ENCODE data around the gene WDHD1.
"Not testable (repeated sequence)": the region's sequence is repeated elsewhere in the genome, so short reads cannot be mapped to it uniquely, and the experiment has no call there.

WDHD1 gene

GRCh38 chr14:55045087-55045486 lies 18.2 kb upstream of the WDHD1 start:
- no peak for DNase-seq

- no peak for DNase-seq
Measured at GRCh38 chr14:55043528-55043927, 16.6 kb upstream of the WDHD1 start.

- DNase-seq: no peak
Measured at GRCh38 chr14:55038708-55039107, 11.8 kb upstream of the WDHD1 start.

- DNase-seq: not testable (repeated sequence)
Measured at GRCh38 chr14:55037995-55038394, 11.1 kb upstream of the WDHD1 start.

- DNase-seq: no peak
Measured at GRCh38 chr14:55031190-55031589, 4.3 kb upstream of the WDHD1 start.

- DNase-seq: no peak
Measured at GRCh38 chr14:55028476-55028875, 1.6 kb upstream of the WDHD1 start.

- DNase-seq: no peak
Measured at GRCh38 chr14:55028066-55028465, 1.2 kb upstream of the WDHD1 start.

GRCh38 chr14:55026441-55026792 lies 482 bp downstream of the WDHD1 start:
- no peak for DNase-seq

- no peak for DNase-seq
Measured at GRCh38 chr14:55025948-55026347, 951 bp downstream of the WDHD1 start.

- not testable (repeated sequence) for DNase-seq
Measured at GRCh38 chr14:55024365-55024764, 2.5 kb downstream of the WDHD1 start.

- no peak for DNase-seq
Measured at GRCh38 chr14:55019968-55020554, 6.8 kb downstream of the WDHD1 start.

GRCh38 chr14:55015006-55015405 lies 11.9 kb downstream of the WDHD1 start:
- DNase-seq: no peak

GRCh38 chr14:55005071-55005470 lies 21.8 kb downstream of the WDHD1 start:
- no peak for DNase-seq

GRCh38 chr14:55000381-55000780 lies 26.5 kb downstream of the WDHD1 start:
- no peak for DNase-seq

- DNase-seq: no peak
Measured at GRCh38 chr14:54985156-54985555, 41.7 kb downstream of the WDHD1 start.

- DNase-seq: peak; percentile 24
Measured at GRCh38 chr14:54981698-54982097, 45.2 kb downstream of the WDHD1 start.

GRCh38 chr14:54979039-54979438 lies 47.9 kb downstream of the WDHD1 start:
- DNase-seq: no peak

- DNase-seq: peak; percentile 0
Measured at GRCh38 chr14:54976316-54976715, 50.6 kb downstream of the WDHD1 start.

- no peak for DNase-seq
Measured at GRCh38 chr14:54975856-54976255, 51.0 kb downstream of the WDHD1 start.

- no peak for DNase-seq
Measured at GRCh38 chr14:54974788-54975414, 52.0 kb downstream of the WDHD1 start.

GRCh38 chr14:54967496-54967895 lies 59.4 kb downstream of the WDHD1 start:
- DNase-seq: no peak

- no peak for DNase-seq
Measured at GRCh38 chr14:54955143-54955542, 71.8 kb downstream of the WDHD1 start.

- not testable (repeated sequence) for DNase-seq
Measured at GRCh38 chr14:54953609-54954008, 73.3 kb downstream of the WDHD1 start.

- not testable (repeated sequence) for DNase-seq
Measured at GRCh38 chr14:54952803-54953202, 74.1 kb downstream of the WDHD1 start.

- no peak for DNase-seq
Measured at GRCh38 chr14:54947230-54947629, 79.7 kb downstream of the WDHD1 start.

Data from amniotic stem cell (primary cell).